Upper lobe of left lung (tissue), 4 donors: ENCODE results near the gene TMCC1.

Source experiments
- CTCF ChIP-seq, 6 experiments: fragments of 450-650 bp in 4 of 6; fragments of 200-600 bp in 2 of 6; sonication (generic) in 2 of 6; IDR thresholded peaks; one replicate each; pipeline ENCODE4 v1.5.1; 2016 to 2019; ENCODE audit warnings: antibody characterized with exemption in 6 of 6
- POLR2A ChIP-seq, 4 donors: fragments of 450-650 bp; IDR thresholded peaks; one replicate each; pipeline ENCODE4 v1.5.1; 2016 to 2017; ENCODE audit warnings: antibody characterized with exemption in 4 of 4, mild to moderate bottlenecking in 2 of 4
- POLR2AphosphoS5 ChIP-seq, 2 donors: sonication (generic); formaldehyde crosslinking; IDR thresholded peaks; one replicate each; pipeline ENCODE4 v1.5.1; 2017; ENCODE audit warnings: antibody characterized with exemption in 2 of 2

- TF ChIP-seq POLR2AphosphoS5 (IDR thresholded peaks at IDR 0.05) (no peak), CTCF (IDR thresholded peaks at IDR 0.05) (no peak), POLR2A (IDR thresholded peaks at IDR 0.05) (no peak)
Measured at GRCh38 chr3:129822679-129823078, 70.8 kb downstream of the TMCC1 start.
